Stimulated activated naive CD8-positive, alpha-beta T cell treated with anti-CD3 and anti-CD28 coated beads, Interleukin-15, Interleukin-2, amounts not matched to agents 100 U/mL and 50 U/mL, for 24 hours (primary cell): ENCODE measurements around the gene PLPP1.
"Not testable (repeated sequence)": the region's sequence is repeated elsewhere in the genome, so short reads cannot be mapped to it uniquely, and the experiment has no call there.

Experiments
- ATAC-seq: fragments of 150-1000 bp; cut with Tn5 transposase; one replicate; pipeline ENCODE4 v1.10.0; 2021
- DNase-seq: peaks from one replicate; pipeline ENCODE4 v3.0.0; 2021

Gene PLPP1

DNA sequence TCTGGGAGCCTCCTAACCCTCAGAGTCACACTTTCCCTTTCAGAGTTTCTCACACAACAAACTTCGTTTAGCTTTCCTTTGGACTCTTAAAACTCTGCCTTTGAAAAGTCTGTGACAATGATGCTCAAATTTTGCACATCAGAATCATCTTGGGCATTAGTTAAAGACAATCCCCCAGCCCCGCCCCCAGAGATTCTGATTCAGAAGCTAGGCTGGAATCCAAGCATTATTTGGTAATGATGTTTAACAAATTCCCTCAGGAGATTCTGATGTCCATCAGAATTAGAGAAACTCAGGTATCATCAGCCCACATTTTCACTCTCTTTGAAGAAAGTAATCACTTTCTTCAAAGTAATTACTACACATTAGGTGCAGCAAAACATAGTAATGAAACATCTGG is 9.6 kb upstream of the PLPP1 start:
- ATAC-seq (no peak), DNase-seq (no peak)

DNA sequence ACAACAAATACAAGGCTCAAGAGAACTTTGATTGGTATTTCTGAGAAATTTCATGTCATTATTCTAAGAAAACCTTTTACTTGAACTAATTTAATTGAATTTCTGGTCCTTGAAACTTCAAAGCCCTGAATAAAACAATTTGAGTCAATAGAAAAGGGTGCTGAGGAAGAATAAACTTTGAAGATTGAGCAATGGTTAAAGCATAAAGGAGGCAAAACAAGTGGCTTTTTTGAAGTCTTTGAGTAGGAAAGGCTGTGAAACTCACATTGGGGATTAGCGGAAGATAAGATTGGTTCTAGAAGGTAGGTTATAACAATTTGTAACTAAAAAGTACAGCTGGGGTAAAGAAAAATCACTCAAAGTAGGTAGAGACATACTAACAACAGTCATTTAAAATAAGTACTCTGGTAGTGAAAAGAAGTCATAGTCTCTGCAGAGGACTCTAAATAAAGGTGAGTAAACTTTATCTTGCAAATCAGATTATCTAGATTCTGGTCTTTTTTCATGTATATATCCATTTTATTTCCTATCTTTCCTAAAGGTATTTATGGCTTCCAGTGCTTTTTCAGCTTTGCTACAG is 6.4 kb upstream of the PLPP1 start:
- no peak for ATAC-seq
- no peak for DNase-seq

DNA sequence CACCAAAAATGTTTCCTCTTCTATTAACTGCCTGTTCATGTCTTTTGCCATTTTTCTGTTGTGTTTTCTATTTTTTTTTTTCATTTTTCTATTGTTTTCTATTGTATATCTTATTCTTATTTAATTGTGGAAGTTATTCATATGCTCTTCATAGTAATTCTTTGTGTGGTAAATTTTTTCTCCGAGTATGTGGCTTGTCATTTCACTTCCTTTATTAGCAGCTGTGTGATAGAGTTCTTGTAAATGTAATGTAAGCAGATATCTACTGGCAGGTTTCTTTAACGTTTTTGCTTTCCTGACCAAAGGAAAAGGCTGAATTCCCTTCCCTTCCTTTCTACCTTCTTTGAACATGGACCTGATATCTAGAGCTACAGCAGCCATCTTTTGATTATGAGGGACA is 5.8 kb upstream of the PLPP1 start:
- DNase-seq (no peak), ATAC-seq (no peak)

DNA sequence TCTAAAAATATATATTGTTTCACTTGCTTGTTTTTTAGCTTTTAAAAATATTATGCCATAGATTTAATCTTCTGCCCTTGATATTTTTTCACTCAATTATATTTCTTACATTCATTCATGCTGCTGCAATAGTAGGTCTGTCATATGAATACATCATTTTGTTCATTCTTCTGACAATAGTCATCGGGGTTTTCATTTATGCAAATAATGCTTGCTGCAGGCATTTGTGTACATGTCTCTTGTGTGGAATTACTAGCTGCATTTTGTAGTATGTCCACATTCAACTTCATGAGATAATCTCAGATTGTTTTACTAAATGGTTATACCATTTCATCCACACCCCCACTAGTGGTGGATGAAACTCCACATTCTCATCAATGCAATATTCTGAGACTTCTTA is 5.3 kb upstream of the PLPP1 start:
- no peak for ATAC-seq
- DNase-seq, result no peak

DNA sequence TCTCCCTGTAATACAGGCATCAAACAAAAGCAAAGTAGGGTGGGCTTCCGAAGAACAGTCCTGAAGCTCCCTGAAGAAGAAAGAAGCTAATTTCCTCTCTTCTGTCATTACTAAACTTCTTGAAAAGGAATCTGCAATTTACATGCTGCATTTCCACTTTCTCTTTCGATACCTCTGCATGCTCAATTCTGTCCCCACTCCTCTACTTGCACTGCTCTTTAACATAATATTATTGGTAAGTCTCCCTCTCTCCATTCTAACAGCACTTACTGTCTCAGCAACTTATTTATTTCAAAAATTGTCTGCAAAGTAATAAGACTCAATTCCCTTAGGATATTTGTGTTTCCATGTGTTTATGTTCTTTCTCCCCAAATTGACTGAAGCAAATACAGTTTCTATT is 3.9 kb upstream of the PLPP1 start:
- no peak for DNase-seq
- ATAC-seq, result no peak

DNA sequence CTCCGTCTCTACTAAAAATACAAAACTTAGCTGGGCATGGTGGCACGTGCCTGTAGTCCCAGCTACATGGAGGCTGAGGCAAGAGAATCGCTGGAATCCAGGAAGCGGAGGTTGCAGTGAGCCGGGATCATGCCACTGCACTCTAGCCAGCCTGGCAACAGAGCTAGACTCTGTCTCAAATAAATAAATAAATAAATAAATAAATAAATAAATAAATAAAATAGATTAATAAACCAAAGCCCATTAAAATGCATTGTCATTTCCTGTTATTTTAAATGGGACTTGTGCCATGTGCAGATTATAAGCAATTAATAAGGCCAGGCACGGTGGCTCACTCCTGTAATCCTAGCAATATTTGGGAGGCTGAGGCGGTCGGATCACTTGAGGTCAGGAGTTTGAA is 2.6 kb upstream of the PLPP1 start:
- not testable (repeated sequence) for ATAC-seq

DNA sequence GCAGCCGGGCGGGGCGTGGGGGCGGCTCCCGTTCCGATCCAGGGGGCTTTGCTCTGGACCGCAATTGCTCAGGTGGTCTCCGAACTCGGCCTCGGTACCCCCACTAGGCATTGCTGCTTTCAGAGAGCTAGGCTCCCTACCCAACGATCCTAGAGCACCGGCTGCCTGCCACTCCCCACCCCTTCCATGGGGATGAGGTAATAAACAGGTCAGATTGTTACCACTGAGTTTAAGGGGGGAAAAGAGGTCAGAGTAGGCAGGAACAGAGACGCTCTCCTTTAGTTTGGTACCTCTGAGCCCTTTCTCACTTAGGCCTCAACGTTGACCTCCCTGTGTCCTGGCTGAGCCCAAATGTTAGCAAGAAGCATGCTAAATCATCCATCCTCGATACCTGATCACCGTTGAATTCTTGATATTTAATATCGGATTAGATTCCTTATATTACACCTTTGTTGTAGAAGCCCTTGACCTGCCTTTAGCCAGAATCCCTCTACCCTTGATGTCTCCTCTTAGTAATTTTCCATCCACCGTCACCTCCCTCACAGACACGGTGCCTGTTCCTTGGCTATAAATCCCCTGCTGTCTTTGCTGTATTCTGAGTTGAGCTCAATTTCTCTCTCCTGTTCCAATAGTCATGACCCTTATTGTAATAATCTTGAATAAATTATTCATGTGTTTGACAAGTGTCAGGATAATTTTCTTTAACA is 588 bp upstream of the PLPP1 start:
- DNase-seq (no peak), ATAC-seq (peak; percentile 16)

More for the DNA sequence above, 2.6 kb upstream of the PLPP1 start:
- not testable (repeated sequence) for DNase-seq

DNA sequence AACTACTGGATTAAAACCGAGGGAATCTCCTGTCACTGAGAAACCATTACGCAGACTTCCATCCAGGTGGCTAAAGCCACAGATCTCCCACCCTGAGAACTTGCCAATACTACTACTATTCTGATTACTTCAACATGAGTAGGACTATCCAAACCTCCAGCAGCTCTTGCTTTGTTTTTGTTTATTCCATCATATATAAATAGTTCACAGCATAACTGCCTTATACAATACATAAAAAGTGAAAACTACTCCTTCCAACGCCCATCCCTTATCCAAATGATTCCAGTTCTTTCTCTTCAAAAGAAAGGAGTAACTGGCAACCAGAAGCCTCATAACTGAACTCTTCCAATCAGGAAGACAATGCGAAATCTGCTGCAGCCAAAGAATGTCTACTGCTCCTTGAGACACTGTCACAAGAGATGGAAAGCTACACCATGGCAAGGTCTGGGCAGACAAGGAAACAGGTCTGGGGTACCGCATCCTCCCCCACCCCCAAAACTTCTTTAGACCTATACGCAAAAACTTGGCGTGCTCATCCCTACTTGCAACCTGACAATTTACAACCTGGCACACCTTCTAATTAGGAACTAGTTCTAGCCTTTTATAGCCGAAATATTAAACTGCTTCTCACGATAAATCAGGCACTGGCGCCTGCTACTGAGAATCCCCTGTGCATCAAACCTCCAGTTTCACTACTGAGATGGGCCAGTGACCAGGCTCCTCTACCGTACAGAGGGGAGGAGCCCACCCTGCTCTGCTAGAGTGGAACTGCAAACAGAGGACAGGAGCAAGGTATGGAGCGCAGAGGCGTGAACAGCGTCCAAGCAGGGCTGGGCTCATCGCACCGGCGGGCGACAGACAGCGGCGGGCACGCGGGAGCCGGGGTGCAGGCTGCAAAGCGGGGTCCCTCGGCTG is 986 bp downstream of the PLPP1 start:
- DNase-seq, result no peak
- ATAC-seq, result peak; percentile 51

DNA sequence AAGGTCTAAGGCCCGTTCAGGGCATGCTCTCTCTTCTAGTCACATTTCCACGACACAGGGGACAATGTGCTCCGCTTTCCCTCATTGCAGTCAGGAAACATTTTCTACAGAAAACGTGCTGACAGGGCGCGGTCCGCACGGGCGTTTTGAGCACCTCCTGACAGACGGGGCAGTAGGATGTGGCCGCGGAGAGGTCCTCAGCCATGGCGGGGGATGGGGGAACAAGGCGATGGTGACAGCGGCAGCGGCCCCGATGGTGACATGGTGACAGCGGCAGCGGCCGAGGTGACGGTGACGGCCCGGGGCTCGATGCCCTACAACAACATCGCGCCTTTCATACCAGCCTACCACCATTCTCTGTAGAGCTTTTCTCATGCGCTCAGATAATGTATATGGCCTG is 4.1 kb downstream of the PLPP1 start:
- no peak for DNase-seq
- no peak for ATAC-seq

DNA sequence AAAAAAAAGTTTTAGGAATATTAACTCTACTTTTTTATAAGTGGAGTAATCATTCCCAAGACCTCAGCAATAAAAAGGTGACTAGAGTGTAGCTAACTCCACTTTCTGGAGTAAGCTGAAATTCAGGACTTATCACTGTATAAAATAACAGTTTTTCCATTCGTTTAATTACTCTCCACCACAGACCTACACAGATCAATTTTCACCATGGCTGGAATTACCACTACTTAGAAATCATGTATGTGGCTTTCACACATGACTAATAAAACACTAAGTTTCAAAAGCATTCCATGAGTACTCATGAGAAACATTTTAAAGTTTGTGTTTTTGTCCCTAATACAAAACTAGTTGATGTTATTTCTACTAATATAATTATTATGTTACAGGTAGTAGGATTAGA is 9.9 kb downstream of the PLPP1 start:
- ATAC-seq, result peak; percentile 79
- no peak for DNase-seq

DNA sequence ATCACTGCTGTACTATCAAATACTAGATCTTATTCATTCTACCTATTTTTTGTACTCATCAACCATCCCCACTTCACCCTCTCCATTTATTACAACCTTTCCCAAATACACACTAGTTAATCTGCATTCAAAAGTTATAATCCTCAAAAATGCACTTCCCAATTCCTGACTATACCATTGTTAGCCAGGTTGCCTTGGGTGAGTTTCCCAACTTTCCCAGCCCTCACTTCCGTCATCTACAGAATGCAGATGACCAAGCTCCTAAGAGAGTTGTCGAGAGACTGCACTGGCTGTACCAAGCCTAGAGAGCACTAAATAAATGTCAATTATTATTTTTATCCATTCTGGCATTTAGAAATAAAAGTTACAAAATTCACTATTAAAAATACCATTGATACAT is 11.5 kb downstream of the PLPP1 start:
- DNase-seq (no peak), ATAC-seq (no peak)

DNA sequence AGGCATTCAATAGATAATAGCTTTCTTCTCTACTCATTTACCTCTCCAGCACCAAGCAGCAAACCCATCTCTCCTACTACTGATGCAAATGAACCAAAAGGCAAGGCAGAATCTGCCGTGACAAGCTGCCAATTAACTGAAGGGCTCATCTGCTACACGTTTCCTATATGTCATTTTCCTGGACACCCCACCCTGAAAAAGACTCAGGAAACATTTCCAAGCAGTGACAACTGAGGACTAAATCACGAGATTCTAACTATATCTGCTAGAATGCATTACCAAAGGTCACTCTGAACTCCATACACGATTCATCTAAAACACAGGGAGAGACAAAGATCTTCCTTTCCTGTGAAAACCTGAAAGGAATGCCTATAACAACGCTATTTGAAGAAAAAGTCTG is 12.9 kb downstream of the PLPP1 start:
- DNase-seq, result no peak
- ATAC-seq, result no peak

DNA sequence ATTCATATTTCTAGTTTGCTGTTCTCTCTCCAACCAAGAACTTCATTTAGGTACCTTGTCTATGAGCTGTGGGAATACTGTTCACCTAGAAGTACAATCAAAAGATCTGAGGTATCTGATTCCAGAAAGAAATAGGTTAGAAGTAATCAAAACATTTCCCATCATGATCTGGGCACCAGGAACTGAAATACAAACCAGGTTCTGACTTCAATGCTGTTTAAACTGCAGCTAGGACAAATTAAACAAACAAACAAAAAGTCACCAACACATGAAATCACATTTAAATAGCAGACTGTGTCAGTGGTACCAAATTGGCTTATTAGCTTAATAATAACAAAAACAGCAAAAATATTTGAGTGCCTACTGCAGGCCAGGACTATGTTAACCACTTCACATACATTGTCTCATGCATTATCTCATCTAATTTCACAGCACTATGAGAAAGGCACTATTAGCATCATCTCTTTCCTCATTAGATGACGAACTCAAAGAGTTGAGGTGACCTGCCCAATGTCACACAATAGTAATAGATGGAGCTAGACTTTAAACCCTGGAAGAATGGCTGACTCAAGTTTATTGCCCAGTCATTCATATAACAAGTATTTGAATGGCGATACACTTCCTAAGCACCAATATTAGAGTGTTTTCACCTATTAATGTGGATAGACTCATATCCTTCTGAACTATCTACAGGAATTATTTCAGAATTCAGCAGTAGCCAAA is 14.5 kb downstream of the PLPP1 start:
- DNase-seq (no peak), ATAC-seq (no peak)

DNA sequence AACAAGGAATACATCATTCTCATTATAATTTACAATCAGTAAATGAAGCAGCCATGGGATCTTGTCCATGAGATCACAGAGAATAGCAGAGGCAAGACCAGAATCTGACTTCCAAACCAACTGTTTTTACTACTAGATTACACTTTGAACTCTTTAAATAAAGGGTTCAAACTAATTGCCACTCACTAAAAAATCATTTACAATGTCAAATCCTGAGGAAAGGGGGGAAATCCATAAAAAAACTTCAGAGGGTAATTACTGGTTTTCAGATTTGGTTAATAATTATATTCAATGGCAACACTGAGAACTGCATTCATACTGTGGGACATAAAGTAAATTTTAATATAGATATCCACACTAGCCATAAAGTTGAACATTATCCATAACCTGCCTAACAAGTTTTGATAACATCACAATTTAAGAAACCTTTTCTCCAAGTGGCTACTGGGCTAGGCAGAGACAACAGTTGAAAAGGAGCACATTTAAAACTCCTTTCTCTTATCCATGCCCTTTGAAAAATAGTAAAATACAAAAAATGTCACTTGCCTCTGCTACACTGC is 15.9 kb downstream of the PLPP1 start:
- ATAC-seq, result no peak

DNA sequence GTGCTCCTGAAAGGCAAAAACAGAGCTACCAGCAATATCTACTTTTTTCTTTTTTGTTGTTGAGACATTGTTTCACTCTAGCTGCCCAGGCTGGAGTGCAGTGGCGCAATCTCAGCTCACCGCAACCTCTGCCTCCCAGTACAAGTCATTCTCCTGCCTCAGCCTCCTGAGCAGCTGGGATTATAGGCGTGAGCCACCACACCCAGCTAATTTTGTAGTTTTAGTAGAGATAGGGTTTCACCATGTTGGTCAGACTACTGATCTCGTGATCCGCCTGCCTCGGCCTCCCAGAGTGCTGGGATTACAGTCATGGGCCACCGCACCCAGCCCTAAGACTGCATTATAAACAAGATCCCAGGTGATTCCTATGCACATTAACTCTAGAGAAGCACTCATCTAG is 17.0 kb downstream of the PLPP1 start:
- ATAC-seq, result no peak

More for the DNA sequence above, 15.9 kb downstream of the PLPP1 start:
- no peak for DNase-seq

DNA sequence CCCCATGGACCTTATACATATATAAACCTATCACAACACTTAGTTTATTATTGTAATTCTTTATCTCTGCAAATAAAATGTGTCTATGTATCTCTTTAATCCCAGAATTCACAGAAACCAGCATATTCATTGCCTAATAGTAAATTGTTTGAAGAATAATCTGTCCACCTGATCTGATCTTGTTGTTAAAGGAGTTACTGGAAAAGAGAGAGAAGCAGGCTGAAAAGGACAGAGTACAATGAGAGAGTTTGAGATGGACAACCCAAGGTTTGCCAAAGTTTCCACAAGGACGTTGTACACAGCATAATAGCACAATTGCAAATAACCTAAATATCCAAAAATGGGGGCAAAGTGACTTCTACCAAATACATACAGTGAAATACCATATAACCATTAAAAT is 23.8 kb downstream of the PLPP1 start:
- DNase-seq, result no peak
- ATAC-seq, result no peak

More for the DNA sequence above, 17.0 kb downstream of the PLPP1 start:
- no peak for DNase-seq

DNA sequence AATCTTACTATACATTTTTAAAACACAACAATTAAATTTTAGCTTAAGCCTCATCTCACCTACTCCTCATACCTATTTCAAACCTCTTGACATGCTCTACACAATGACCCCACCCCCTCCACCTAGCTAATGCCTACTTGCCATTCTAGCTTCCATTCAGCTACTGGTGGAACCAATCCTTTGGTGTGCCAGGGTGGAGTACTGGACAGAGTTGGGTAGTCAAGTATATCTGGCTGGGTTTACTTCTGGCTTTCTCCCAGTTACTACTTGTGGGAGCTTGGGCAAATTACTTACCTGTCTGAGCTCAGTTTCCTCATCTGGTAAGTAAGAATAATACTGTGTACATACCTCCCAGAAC is 24.3 kb downstream of the PLPP1 start:
- DNase-seq (no peak), ATAC-seq (no peak)

DNA sequence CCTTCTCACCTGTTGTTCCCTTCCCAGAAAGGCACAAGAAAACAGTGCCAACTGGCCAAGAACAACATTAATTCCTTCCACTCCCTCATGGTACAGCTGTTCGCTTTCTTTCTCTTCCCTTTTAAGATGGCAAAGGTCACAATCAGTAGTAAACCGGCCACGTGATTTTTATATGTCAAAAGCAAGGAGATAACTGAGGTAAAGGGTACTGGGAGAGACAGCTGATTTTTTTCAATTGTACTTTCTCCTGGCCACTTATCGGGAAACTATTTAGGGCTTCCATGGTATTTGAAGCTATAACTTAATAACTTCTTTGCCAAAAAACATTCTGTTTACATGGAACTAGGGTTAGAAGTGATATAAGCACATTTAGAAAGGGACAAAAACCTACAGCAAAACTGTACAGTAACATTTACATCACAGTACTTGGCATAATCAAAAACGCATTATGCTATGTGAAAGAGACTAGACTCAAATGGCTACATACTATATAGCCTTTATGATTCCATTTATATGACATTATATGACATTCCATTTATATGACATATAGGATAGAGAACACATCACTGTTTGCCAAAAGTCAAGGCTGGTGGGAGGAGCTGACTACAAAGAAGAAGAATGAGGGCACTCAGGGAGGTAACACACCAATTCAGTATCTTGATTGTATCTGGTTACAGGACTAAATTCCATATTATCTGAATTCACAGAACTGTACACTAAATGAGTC is 24.8 kb downstream of the PLPP1 start:
- no peak for DNase-seq
- no peak for ATAC-seq

DNA sequence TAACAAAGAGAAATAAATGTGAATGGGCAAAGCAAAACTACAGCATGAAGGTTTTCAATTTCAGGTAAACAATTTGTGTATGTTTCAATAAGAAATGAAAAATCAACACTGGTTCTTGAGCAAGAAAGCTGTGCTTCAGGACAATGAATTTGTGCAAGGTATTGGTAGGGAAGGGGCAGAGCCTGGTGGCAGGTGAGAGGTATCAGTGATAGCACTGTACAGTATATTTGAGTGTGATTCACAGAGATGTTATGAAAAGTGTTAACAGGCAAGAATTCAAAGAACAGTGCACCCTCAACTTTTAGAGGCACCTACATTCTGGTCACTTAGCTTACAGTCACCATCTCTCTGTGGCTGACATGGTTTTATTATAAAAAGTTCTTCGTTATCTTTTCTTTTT is 25.7 kb downstream of the PLPP1 start:
- no peak for DNase-seq
- ATAC-seq, result no peak

DNA sequence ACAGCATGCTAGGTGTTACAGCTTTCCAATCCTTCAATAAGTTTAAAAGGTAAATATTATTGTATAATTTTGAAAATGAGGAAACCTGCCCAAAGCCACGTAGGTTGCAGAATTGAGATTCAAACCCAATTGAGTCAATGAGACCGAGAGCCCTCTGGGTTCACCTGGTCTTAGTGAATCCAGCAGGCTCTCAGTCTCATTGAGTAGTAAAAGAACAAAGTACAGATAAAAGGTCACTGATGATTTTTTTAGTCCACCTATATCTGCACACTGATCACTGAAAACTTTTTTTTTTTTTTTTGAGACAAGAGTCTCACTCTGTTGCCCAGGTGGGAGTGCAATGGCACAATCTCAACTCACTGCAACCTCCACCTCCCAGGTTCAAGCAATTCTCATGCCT is 27.2 kb downstream of the PLPP1 start:
- DNase-seq (no peak), ATAC-seq (no peak)

DNA sequence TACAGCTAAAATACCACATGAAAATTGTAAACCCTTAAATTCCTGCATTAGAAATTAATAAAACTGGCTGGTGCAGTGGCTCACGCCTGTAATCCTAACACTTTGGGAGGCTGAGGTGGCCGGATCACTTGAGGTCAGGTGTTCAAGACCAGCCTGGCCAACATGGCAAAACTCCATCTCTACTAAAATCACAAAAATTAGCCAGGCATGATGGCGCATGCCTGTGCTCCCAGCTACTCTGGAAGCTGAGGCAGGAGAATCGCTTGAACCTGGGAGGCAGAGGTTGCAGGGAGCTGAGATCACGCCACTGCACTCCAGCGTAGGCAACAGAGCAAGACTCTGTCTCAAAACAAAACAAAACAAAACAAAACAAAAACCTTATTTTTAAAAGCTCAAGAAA is 29.1 kb downstream of the PLPP1 start:
- not testable (repeated sequence) for DNase-seq

DNA sequence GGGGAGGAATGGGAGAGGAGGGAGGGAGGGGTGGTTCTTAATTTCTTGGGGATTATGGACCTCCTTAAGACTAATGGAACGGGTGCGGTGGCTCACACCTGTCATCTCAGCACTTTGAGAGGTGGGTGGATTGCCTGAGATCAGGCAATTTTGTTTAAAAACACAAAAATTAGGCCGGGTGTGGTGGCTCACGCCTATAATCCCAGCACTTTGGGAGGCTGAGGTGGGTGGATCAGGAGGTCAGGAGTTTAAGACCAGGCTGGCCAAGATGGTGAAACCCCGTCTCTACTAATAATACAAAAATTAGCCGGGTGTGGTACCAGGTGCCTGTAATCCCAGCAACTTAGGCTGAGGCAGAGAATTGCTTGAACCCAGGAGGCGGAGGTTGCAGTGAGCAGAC is 30.8 kb downstream of the PLPP1 start:
- not testable (repeated sequence) for DNase-seq, ATAC-seq

More for the DNA sequence above, 29.1 kb downstream of the PLPP1 start:
- ATAC-seq, result not testable (repeated sequence)
